ENCODE results near the gene NEK4. TPM values are rescaled to one million over a fixed set of nuclear protein-coding genes. Genes with fewer than 3 reads are reported as not detected.

Gene NEK4
- total and polyA plus RNA-seq, 2 of the 13 experiments (the other 11 are each of a cell fraction or from before 2014, with no cell fraction given): 16.5 to 38.0 TPM

DNA sequence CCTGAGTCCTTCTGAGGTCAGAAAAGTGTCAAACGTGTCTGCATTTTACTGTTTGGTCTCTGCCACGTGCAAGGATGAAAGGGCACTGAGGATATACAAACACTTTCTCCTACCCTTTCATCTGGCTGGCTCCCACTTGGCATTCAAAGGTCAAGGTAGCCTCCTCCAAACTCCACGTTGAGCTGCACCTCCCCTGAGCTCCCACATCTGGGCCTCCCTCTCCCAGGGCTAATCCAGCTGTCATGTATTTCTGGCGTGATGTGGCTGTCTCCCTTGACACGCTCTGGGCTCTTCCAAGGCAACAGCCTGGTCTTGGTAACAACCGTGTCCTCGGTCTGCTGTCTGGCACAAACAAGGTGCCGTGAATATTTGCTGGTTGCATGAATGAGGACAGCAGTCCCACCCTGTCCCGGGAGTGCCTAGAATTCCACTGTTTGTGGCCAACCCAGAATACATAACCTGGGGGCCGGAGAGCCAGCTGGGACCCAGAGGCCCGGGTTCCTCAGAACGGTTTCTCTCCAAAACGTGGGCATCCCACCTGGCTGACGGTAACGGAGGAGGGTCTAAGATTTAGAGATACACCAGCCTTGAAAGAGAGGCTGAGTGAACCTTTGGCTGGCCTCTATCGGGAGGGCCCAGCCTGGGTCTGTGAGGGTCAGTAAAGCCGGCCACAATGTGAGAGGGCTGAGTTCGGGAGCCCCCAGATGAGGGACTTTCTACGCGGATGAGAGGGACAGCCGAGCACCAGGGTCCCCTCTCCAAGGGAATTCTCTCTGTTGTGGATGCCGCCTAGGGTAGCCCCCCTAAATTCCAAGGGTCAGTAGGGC lies 65.9 kb downstream of the NEK4 start (continued):
- no peak for TF ChIP-seq SNAPC5 (CRISPR knock-in tag; IDR thresholded peaks at IDR 0.05; ENCODE audit: borderline replicate concordance)
- peak; percentile 90 for TF ChIP-seq SOX5 (CRISPR knock-in tag; IDR thresholded peaks at IDR 0.05; ENCODE audit: borderline replicate concordance)
- peak; percentile 84 for TF ChIP-seq BORCS8-MEF2B (CRISPR knock-in tag; IDR thresholded peaks at IDR 0.05)
- TF ChIP-seq ZNF775 (CRISPR knock-in tag; IDR thresholded peaks at IDR 0.05; ENCODE audit: borderline replicate concordance): no peak
- peak; percentile 10; the same call in 1 of the 2 replicates for TF ChIP-seq ZNF337 (CRISPR knock-in tag; IDR thresholded peaks at IDR 0.05; ENCODE audit: borderline replicate concordance, low read depth)
- TF ChIP-seq KDM4B (CRISPR knock-in tag; IDR thresholded peaks at IDR 0.05): peak; percentile 44; the same call in 1 of the 2 replicates
- TF ChIP-seq ZNF644 (CRISPR knock-in tag; IDR thresholded peaks at IDR 0.05; ENCODE audit: low read depth): 0 out of 2 replicates have a peak, but pooled peaks have one; percentile 27
- TF ChIP-seq NFE2L2 (IDR thresholded peaks at IDR 0.05; ENCODE audit: low read length): no peak
- TF ChIP-seq KMT2A (CRISPR knock-in tag; IDR thresholded peaks at IDR 0.05): peak; percentile 74; the same call in 1 of the 2 replicates
- TF ChIP-seq ZNF296 (CRISPR knock-in tag; conservative IDR thresholded peaks at IDR 0.05): no peak
- TF ChIP-seq, protein P1, sequence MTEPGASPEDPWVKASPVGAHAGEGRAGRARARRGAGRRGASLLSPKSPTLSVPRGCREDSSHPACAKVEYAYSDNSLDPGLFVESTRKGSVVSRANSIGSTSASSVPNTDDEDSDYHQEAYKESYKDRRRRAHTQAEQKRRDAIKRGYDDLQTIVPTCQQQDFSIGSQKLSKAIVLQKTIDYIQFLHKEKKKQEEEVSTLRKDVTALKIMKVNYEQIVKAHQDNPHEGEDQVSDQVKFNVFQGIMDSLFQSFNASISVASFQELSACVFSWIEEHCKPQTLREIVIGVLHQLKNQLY (CRISPR knock-in tag; IDR thresholded peaks at IDR 0.05): peak; percentile 87
- no peak for TF ChIP-seq ZNF460 (CRISPR knock-in tag; IDR thresholded peaks at IDR 0.05; ENCODE audit: borderline replicate concordance)
- TF ChIP-seq, protein P2, sequence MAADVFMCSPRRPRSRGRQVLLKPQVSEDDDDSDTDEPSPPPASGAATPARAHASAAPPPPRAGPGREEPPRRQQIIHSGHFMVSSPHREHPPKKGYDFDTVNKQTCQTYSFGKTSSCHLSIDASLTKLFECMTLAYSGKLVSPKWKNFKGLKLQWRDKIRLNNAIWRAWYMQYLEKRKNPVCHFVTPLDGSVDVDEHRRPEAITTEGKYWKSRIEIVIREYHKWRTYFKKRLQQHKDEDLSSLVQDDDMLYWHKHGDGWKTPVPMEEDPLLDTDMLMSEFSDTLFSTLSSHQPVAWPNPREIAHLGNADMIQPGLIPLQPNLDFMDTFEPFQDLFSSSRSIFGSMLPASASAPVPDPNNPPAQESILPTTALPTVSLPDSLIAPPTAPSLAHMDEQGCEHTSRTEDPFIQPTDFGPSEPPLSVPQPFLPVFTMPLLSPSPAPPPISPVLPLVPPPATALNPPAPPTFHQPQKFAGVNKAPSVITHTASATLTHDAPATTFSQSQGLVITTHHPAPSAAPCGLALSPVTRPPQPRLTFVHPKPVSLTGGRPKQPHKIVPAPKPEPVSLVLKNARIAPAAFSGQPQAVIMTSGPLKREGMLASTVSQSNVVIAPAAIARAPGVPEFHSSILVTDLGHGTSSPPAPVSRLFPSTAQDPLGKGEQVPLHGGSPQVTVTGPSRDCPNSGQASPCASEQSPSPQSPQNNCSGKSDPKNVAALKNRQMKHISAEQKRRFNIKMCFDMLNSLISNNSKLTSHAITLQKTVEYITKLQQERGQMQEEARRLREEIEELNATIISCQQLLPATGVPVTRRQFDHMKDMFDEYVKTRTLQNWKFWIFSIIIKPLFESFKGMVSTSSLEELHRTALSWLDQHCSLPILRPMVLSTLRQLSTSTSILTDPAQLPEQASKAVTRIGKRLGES (CRISPR knock-in tag; IDR thresholded peaks at IDR 0.05; ENCODE audit: borderline replicate concordance): peak; percentile 89; the same call in 1 of the 2 replicates
- TF ChIP-seq, protein P3, sequence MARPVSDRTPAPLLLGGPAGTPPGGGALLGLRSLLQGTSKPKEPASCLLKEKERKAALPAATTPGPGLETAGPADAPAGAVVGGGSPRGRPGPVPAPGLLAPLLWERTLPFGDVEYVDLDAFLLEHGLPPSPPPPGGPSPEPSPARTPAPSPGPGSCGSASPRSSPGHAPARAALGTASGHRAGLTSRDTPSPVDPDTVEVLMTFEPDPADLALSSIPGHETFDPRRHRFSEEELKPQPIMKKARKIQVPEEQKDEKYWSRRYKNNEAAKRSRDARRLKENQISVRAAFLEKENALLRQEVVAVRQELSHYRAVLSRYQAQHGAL (CRISPR knock-in tag; IDR thresholded peaks at IDR 0.05; ENCODE audit: not compliant biosample characterization): no peak
- peak; percentile 60 for TF ChIP-seq ZFX (CRISPR knock-in tag; IDR thresholded peaks at IDR 0.05; ENCODE audit: low read depth)
- TF ChIP-seq SMAD1 (CRISPR knock-in tag; IDR thresholded peaks at IDR 0.05; ENCODE audit: borderline replicate concordance, low read depth): peak; percentile 75; the same call in 1 of the 2 replicates
- peak; percentile 80 for TF ChIP-seq MED13 (CRISPR knock-in tag; IDR thresholded peaks at IDR 0.05)
- TF ChIP-seq PREB (CRISPR knock-in tag; IDR thresholded peaks at IDR 0.05): no peak
- TF ChIP-seq ZSCAN29 (CRISPR knock-in tag; conservative IDR thresholded peaks at IDR 0.05): peak; percentile 78; the same call in 1 of the 2 replicates
- TF ChIP-seq KDM1A (CRISPR knock-in tag; IDR thresholded peaks at IDR 0.05): 0 out of 2 replicates have a peak, but pooled peaks have one; percentile 20
- no peak for TF ChIP-seq ZNF484 (CRISPR knock-in tag; IDR thresholded peaks at IDR 0.05; ENCODE audit: borderline replicate concordance, low read depth)
- TF ChIP-seq MIER3 (CRISPR knock-in tag; IDR thresholded peaks at IDR 0.05; ENCODE audit: borderline replicate concordance): peak; percentile 86
- peak; percentile 48; the same call in 1 of the 2 replicates for TF ChIP-seq HMG20B (CRISPR knock-in tag; conservative IDR thresholded peaks at IDR 0.05)

All from HepG2 (cell line).